ENCODE data around the gene AKAP13. TPM values are rescaled to one million over a fixed set of nuclear protein-coding genes. Genes with fewer than 3 reads are reported as not detected.

Gene AKAP13
- total RNA-seq, 1 experiment from 2014 or later, result 47.3 TPM

DNA sequence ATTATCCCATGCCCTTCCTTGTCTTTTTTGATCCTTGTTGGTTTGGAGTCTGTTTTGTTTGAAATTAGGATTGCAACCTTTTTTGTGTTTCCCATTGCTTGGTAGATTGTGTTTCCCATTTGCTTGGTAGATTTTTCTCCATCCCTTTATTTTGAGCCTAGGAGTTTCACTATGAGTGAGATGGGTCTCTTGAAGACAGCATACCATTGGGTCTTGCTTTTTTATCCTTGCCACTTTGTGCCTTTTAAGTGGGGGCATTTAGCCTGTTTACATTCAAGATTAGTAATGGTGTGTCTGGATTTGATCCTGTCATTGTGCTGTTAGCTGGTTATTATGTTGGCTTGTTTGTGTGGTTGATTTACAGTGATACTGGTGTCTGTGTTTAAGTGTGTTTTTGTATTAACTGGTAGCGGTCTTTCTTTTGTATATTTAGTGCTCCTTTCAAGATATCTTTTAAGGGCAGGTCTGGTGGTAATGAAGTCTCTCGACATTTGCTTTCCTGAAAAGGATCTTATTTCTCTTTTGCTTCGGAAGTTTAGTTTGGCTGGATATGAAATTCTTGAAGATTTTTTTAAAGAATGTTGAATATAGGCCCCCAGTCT lies 70.8 kb downstream of the AKAP13 start:
- H2AFZ ChIP-seq (ENCODE audit: low read length), result no peak overlapping the region
- no peak overlapping the region for H3K4me2 ChIP-seq (ENCODE audit: insufficient read depth, insufficient read length, low read length)
- H2BK20ac ChIP-seq (ENCODE audit: low read depth, low read length, poor library complexity, severe bottlenecking), result no peak overlapping the region
- H3K4me3 Mint-ChIP-seq, result no peak overlapping the region
- peaks cover 28 to 39% of the 10 kb centered on the region in 2 experiments for H3K9me3 Mint-ChIP-seq
- H3T11ph ChIP-seq (ENCODE audit: low read length), result no peak overlapping the region
- no peaks in the 10 kb centered on the region; the same call in 1 of the 2 replicates for H3K27me3 Mint-ChIP-seq (ENCODE audit: low read depth)
- H3K27ac Mint-ChIP-seq, result no peak overlapping the region
- peaks cover 6% of the 10 kb centered on the region for H3K79me1 ChIP-seq (ENCODE audit: insufficient read depth, low read depth, low read length, poor library complexity, severe bottlenecking)
- no peaks in the 10 kb centered on the region for H3K27me3 ChIP-seq (ENCODE audit: insufficient read depth, low read length)
- H3K23ac ChIP-seq (ENCODE audit: insufficient read length, low read depth, low read length), result no peak overlapping the region
- no peaks in the 10 kb centered on the region for H3K23me2 ChIP-seq (ENCODE audit: insufficient read length, low read depth, low read length, poor library complexity, severe bottlenecking)
- no peaks in the 10 kb centered on the region for H4K20me1 ChIP-seq (ENCODE audit: control insufficient read depth, insufficient read depth, insufficient read length)
- no peak overlapping the region for H2BK15ac ChIP-seq (ENCODE audit: low read depth, low read length)
- no peak overlapping the region for H3K9ac ChIP-seq (ENCODE audit: extremely low read depth, insufficient read length, low read length)
- H3K9me3 ChIP-seq (ENCODE audit: control insufficient read depth, low read depth, low read length), result no peaks in the 10 kb centered on the region
- TF ChIP-seq, protein P1, sequence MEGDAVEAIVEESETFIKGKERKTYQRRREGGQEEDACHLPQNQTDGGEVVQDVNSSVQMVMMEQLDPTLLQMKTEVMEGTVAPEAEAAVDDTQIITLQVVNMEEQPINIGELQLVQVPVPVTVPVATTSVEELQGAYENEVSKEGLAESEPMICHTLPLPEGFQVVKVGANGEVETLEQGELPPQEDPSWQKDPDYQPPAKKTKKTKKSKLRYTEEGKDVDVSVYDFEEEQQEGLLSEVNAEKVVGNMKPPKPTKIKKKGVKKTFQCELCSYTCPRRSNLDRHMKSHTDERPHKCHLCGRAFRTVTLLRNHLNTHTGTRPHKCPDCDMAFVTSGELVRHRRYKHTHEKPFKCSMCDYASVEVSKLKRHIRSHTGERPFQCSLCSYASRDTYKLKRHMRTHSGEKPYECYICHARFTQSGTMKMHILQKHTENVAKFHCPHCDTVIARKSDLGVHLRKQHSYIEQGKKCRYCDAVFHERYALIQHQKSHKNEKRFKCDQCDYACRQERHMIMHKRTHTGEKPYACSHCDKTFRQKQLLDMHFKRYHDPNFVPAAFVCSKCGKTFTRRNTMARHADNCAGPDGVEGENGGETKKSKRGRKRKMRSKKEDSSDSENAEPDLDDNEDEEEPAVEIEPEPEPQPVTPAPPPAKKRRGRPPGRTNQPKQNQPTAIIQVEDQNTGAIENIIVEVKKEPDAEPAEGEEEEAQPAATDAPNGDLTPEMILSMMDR (conservative IDR thresholded peaks at IDR 0.05), result no peak
- no peak overlapping the region for H4K91ac ChIP-seq (ENCODE audit: insufficient read length, low read depth, low read length)
- H2BK12ac ChIP-seq (ENCODE audit: insufficient read length, low read depth, low read length), result no peak overlapping the region
- no peak overlapping the region for H2BK120ac ChIP-seq (ENCODE audit: low read depth, low read length, poor library complexity, severe bottlenecking)
- H4K5ac ChIP-seq (ENCODE audit: insufficient read length, low read depth, low read length), result no peak overlapping the region
- peaks cover 26 to 32% (median 27%) of the 10 kb centered on the region in 3 experiments for H3K36me3 Mint-ChIP-seq (ENCODE audit: insufficient read depth in 1 of 3, low read depth in 3 of 3)
- no peak overlapping the region for H3K56ac ChIP-seq (ENCODE audit: insufficient read length, low read depth, low read length)
- H3K27ac ChIP-seq (ENCODE audit: insufficient read length, low read depth, low read length), result no peak overlapping the region
- no peak overlapping the region for H2AK5ac ChIP-seq (ENCODE audit: insufficient read length, low read length)
- no peak overlapping the region for H4K8ac ChIP-seq (replicated peaks; ENCODE audit: insufficient read length, low read depth, low read length)
- no peak overlapping the region for H3K18ac ChIP-seq (ENCODE audit: insufficient read length, low read depth, low read length)
- DNase-seq, result no peak
- H2BK5ac ChIP-seq (ENCODE audit: insufficient read length, low read length), result no peak overlapping the region
- 0 out of 2 replicates have a peak, but pooled peaks cover 5% of the 10 kb centered on the region for H3K4me1 ChIP-seq (ENCODE audit: insufficient read depth, low read length)
- no peak overlapping the region for H3K14ac ChIP-seq (ENCODE audit: insufficient read depth, low read length)
- WGBS (ENCODE audit: extremely low coverage, insufficient read length, low lambda C conversion rate), result no CpG with 5 or more reads among the region's 3 CpGs
- peaks cover 6% of the 10 kb centered on the region; the same call in 1 of the 2 replicates for H3K79me2 ChIP-seq (ENCODE audit: insufficient read depth, low read length)
- H3K4ac ChIP-seq (ENCODE audit: low read depth, low read length), result no peak overlapping the region
- H3K4me1 Mint-ChIP-seq, result peaks cover 14 to 18% of the 10 kb centered on the region in 2 experiments
